ENCODE data around the gene TMEM176B.

Gene TMEM176B

DNA sequence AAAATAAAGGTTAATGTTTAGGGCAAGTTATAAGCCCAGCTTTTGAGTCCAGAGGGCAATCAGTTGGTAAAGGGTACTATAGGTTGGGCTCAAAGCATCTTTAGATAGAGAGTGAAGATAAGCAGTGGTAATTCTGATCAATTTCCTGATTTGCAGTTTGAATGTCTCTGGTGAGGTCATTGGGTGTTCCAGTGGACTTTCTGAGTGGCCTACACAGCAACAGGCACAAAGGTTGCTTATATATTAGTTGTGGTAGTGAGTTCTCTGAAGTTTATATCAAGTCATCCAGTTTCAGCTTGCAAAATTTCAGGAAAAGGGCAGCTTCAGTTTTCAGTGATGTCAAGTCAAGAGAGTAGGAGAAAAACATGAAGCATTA is 33.8 kb downstream of the TMEM176B start:
- Mint-ChIP-seq H3K4me1 (ENCODE audit: low read depth) (no peaks in the 10 kb centered on the region), H3K27ac (no peak overlapping the region), H3K4me3 (no peak overlapping the region), H3K9me3 (peaks cover 12% of the 10 kb centered on the region), H3K36me3 (ENCODE audit: low read depth) (peaks cover 65% of the 10 kb centered on the region), H3K27me3 (no peaks in the 10 kb centered on the region)
- intact Hi-C loops (cut with micrococcal nuclease), result no loop called here

DNA sequence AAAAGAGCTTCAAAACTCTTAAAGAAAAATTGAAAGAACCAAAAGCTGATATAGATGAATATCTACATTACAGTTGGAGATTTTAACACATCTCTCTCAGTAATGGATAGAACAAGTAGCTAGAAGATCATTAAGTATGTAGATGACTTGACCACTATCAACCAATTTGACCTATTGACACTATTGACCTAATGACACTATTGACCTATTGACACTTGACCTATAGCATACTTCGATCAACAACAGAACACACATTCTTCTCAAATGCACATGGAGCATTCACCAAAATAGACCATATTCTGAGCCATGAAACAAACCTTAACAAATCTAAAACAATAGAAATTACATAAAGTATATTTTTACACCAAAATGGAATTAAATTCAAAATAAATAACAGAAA is 40.7 kb downstream of the TMEM176B start:
- H3K4me3 Mint-ChIP-seq, result no peak overlapping the region
- peaks cover 24% of the 10 kb centered on the region for H3K36me3 Mint-ChIP-seq (ENCODE audit: low read depth)
- H3K27me3 Mint-ChIP-seq, result no peaks in the 10 kb centered on the region
- no peak overlapping the region for H3K27ac Mint-ChIP-seq
- intact Hi-C loops (cut with micrococcal nuclease), result no loop called here
- peaks cover 14% of the 10 kb centered on the region for H3K9me3 Mint-ChIP-seq
- peaks cover 13% of the 10 kb centered on the region for H3K4me1 Mint-ChIP-seq (ENCODE audit: low read depth)

DNA sequence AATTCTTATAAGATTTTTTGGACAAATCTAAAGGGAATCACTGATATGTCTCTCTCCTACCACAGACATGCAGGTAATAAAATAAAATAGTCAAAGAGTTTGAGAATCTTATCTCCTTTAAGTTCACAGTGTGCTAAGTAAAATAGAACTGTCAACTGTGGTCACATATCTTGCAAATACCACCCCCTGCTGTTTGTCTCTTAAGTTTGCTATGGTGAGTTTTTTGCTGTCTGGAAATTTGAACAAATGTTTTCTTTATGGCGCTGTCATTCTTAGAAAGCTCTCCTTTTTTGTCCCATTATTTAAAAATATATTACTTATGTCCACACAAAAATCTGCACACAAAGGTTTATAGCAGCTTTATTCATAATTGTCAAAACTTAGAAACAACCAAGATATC is 43.3 kb downstream of the TMEM176B start:
- Mint-ChIP-seq H3K27ac (no peak overlapping the region), H3K9me3 (peaks cover 8% of the 10 kb centered on the region), H3K4me3 (no peak overlapping the region), H3K4me1 (ENCODE audit: low read depth) (peaks cover 28% of the 10 kb centered on the region), H3K27me3 (peaks cover 2% of the 10 kb centered on the region), H3K36me3 (ENCODE audit: low read depth) (peaks cover 11% of the 10 kb centered on the region)
- intact Hi-C loops (cut with micrococcal nuclease), result loop anchor here (1.0 kb wide), 1 partner anchor 309 kb away; no protein-coding TSS in a partner anchor

GRCh38 chr7:150756166-150756565 is 44.0 kb downstream of the TMEM176B start:
- peaks cover 28% of the 10 kb centered on the region for H3K4me1 Mint-ChIP-seq (ENCODE audit: low read depth)
- H3K9me3 Mint-ChIP-seq, result peaks cover 1% of the 10 kb centered on the region
- H3K36me3 Mint-ChIP-seq (ENCODE audit: low read depth), result peaks cover 4% of the 10 kb centered on the region
- no peak overlapping the region for H3K27ac Mint-ChIP-seq
- intact Hi-C loops (cut with micrococcal nuclease), result no loop called here
- H3K27me3 Mint-ChIP-seq, result peaks cover 2% of the 10 kb centered on the region
- no peak overlapping the region for H3K4me3 Mint-ChIP-seq

DNA sequence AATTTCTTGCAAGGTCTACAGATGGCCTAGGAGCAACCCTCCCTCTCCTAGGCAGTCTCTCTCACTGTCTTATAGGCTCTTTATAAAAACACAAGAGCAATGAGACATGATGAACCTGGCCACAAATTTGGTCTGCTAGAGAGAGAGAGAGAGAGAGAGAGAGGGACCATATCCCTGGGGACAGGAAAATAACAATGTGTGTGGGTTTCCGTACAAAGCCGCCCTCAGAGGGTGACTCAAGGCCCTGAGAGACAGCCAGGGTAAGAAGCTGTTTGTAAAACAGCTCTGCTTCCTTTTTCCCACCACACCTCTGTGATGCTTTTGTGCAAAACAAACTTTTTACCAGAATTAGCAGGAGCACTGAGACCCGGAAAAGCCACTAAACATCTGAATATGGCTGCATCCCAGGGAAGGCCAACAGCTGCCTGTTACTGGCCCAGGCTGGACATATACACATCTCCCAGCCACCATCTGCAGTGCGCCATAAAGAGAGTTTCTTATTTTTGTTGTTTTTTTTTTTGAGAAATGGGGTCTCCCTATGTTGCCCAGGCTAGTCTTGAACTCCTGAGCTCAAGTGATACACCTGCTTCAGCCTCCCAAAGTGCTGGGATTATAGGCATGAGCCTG is 44.6 kb downstream of the TMEM176B start:
- intact Hi-C loops (cut with micrococcal nuclease), result no loop called here
- Mint-ChIP-seq H3K36me3 (ENCODE audit: low read depth) (no peaks in the 10 kb centered on the region), H3K4me1 (ENCODE audit: low read depth) (peaks cover 28% of the 10 kb centered on the region), H3K9me3 (no peaks in the 10 kb centered on the region), H3K27ac (no peak overlapping the region), H3K27me3 (peaks cover 2% of the 10 kb centered on the region), H3K4me3 (no peak overlapping the region)

- no peak overlapping the region for H3K4me3 Mint-ChIP-seq
- intact Hi-C loops (cut with micrococcal nuclease), result no loop called here
- H3K36me3 Mint-ChIP-seq (ENCODE audit: low read depth), result no peaks in the 10 kb centered on the region
- H3K4me1 Mint-ChIP-seq (ENCODE audit: low read depth), result peaks cover 28% of the 10 kb centered on the region
- peaks cover 2% of the 10 kb centered on the region for H3K27me3 Mint-ChIP-seq
- H3K9me3 Mint-ChIP-seq, result no peaks in the 10 kb centered on the region
- H3K27ac Mint-ChIP-seq, result no peak overlapping the region
Observed at GRCh38 chr7:150754951-150755350, 45.2 kb downstream of the TMEM176B start.

DNA sequence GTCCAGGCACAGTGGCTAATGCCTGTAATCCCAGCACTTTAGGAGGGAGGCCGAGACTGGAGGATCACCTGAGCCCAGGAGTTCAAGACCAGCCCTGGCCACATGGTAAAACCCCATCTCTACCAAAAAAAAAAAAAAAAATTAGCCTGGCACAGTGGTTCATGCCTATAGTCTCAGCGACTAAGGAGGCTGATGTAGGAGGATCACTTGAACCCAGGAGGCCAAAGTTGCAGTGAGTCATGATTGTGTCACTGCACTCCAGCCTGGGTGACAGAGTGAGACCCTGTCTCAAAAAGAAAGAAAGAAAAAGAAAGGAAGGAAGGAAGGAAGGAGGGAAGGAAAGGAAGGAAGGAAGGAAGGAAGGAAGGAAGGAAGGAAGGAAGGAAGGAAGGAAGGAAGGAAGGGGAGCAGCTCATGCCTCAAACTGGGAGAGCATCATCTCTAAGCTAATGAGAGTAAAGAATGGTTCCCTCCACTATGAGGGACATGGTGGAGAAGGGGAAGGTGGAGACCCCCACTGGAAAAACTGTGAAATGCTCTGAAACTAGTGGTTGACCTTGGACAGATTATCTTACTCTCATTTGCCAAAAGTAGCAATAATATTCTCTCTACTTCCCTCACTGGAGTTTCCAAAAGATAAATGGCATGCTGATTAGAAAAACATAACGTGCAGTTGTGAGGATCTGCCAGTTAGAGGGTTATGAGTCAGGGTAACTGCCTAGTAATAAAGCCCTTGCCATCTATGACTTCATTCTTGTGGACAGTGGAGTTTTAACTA is 46.1 kb downstream of the TMEM176B start:
- Mint-ChIP-seq H3K4me1 (ENCODE audit: low read depth) (peaks cover 28% of the 10 kb centered on the region), H3K4me3 (no peak overlapping the region), H3K9me3 (no peaks in the 10 kb centered on the region), H3K36me3 (ENCODE audit: low read depth) (no peaks in the 10 kb centered on the region), H3K27ac (peak overlapping the region; percentile 71), H3K27me3 (peaks cover 4% of the 10 kb centered on the region)
- intact Hi-C loops (cut with micrococcal nuclease), result no loop called here

DNA sequence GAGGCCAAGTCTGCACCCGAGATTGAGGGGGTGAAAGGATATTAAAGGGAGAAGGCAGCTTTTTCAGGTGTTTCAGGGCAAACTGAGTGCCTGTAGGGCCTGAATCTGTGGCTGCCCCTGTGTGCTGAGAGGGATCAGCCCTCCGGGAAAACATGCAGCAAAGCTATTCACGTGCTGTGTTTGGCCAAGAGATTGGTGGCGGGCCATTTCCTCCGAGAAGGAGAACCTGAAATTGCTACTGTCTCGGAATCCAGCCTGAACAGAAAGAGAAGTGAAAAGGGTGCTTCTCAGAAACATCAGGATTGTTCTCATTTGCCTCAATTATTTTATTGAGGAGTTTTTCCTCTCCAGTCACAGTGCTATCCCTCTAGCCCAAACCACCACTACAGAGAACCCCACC is 46.9 kb downstream of the TMEM176B start:
- Mint-ChIP-seq H3K27ac (peak overlapping the region; percentile 52), H3K4me3 (no peak overlapping the region)

DNA sequence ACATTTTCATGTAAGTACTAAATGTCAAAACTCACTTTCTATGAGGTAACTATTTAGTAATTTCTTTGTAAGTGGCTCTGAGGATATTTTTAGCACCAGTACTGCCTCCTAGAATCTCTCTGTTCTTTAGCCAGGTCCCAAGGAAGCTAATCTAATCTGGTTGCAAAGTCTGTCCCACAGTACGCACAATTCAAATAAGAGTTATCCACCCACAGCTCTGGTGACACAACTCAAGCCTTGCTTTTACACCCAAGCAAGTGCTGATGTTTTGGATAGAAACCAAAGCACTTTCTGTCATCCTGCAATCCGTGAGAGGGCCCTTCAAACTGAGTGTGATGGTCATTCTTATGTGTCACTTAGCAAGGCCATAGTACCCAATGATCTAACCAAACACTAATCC is 48.5 kb downstream of the TMEM176B start:
- Mint-ChIP-seq H3K27ac (no peak overlapping the region), H3K4me1 (ENCODE audit: low read depth) (peaks cover 28% of the 10 kb centered on the region), H3K27me3 (peaks cover 18% of the 10 kb centered on the region), H3K4me3 (no peak overlapping the region), H3K36me3 (ENCODE audit: low read depth) (no peaks in the 10 kb centered on the region), H3K9me3 (no peaks in the 10 kb centered on the region)
- intact Hi-C loops (cut with micrococcal nuclease), result no loop called here

More for the DNA sequence above, 46.9 kb downstream of the TMEM176B start:
- no peaks in the 10 kb centered on the region for H3K9me3 Mint-ChIP-seq
- intact Hi-C loops (cut with micrococcal nuclease), result no loop called here
- H3K36me3 Mint-ChIP-seq (ENCODE audit: low read depth), result no peaks in the 10 kb centered on the region
- H3K4me1 Mint-ChIP-seq (ENCODE audit: low read depth), result peaks cover 28% of the 10 kb centered on the region
- peaks cover 4% of the 10 kb centered on the region for H3K27me3 Mint-ChIP-seq

GRCh38 chr7:150748376-150748775 is 51.8 kb downstream of the TMEM176B start:
- peaks cover 17% of the 10 kb centered on the region for H3K36me3 Mint-ChIP-seq (ENCODE audit: low read depth)
- peaks cover 18% of the 10 kb centered on the region for H3K27me3 Mint-ChIP-seq
- no peak overlapping the region for H3K27ac Mint-ChIP-seq
- peaks cover 22% of the 10 kb centered on the region for H3K4me1 Mint-ChIP-seq (ENCODE audit: low read depth)
- H3K9me3 Mint-ChIP-seq, result no peaks in the 10 kb centered on the region
- intact Hi-C loops (cut with micrococcal nuclease), result no loop called here
- H3K4me3 Mint-ChIP-seq, result no peak overlapping the region

DNA sequence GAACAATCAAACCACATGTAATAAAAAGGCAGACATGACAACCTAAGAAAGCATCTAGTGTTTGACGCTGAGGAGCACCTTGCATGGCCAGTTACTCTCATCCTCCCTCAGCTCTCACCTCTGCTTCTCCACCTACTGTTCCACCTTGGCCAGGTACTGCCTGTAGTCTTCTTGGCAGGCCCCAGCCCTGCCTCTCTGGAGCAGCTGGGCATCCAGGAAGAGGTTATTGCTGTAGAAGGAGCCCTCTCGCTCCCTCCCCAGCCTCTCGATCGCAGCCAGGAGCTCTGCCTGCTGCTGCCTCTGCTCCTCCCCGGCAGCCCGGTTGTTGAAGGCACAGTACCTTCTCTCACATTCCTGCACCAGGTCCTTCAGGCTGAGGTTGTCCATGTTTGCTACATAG is 53.2 kb downstream of the TMEM176B start:
- peaks cover 32% of the 10 kb centered on the region for H3K36me3 Mint-ChIP-seq (ENCODE audit: low read depth)
- peaks cover 16% of the 10 kb centered on the region for H3K27me3 Mint-ChIP-seq
- no peak overlapping the region for H3K4me3 Mint-ChIP-seq
- H3K27ac Mint-ChIP-seq, result no peak overlapping the region
- intact Hi-C loops (cut with micrococcal nuclease), result no loop called here
- peaks cover 28% of the 10 kb centered on the region for H3K4me1 Mint-ChIP-seq (ENCODE audit: low read depth)
- H3K9me3 Mint-ChIP-seq, result no peaks in the 10 kb centered on the region

DNA sequence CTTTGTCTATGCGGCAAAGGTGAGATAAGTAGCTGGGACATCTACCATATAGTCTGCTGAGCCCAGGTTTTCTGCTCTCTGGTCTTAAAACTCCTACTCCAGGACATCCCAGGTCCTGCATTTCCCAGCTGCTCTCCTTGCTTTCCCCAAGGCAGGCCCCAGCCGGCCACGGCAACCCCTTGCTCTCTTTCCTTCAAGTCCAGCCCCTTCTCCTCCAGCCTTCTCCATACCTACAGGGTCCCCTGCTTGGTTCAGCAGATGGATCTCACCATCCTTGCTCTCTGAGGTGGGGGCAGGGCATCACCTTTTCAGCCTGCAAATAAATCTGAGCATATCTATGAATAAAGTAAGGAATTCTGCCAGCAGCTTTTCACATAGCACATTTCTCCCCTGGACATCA is 54.3 kb downstream of the TMEM176B start:
- Mint-ChIP-seq H3K4me3 (no peak overlapping the region), H3K27me3 (peaks cover 16% of the 10 kb centered on the region), H3K36me3 (ENCODE audit: low read depth) (peaks cover 42% of the 10 kb centered on the region), H3K4me1 (ENCODE audit: low read depth) (peaks cover 34% of the 10 kb centered on the region), H3K9me3 (no peaks in the 10 kb centered on the region), H3K27ac (no peak overlapping the region)
- intact Hi-C loops (cut with micrococcal nuclease), result no loop called here

DNA sequence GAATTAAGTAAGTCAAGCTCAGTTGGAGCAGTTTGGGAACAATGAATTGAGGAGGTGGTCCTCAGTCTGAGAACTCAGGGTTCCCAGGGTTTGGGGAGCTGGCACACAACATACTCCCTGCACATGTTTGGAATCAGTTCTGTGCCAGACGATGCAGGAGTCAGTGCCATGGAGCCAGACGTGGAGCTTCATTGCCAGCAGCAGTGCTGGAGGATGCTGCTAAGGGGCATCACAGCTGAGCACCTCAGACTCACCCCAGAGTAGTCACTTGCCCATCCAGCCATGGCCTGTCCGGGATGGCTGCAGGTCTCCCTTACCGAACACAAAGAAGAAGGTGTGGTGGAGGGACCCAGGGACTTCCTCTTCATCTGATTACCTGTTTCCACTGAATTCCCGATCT is 55.1 kb downstream of the TMEM176B start:
- Mint-ChIP-seq H3K36me3 (ENCODE audit: low read depth) (peaks cover 50% of the 10 kb centered on the region), H3K27me3 (peaks cover 16% of the 10 kb centered on the region), H3K4me1 (ENCODE audit: low read depth) (peaks cover 38% of the 10 kb centered on the region), H3K4me3 (no peak overlapping the region), H3K9me3 (no peaks in the 10 kb centered on the region), H3K27ac (no peak overlapping the region)
- intact Hi-C loops (cut with micrococcal nuclease), result no loop called here

GRCh38 chr7:150744041-150744656 is 56.0 kb downstream of the TMEM176B start:
- no peak overlapping the region for H3K27ac Mint-ChIP-seq
- no peaks in the 10 kb centered on the region for H3K9me3 Mint-ChIP-seq
- intact Hi-C loops (cut with micrococcal nuclease), result no loop called here
- H3K4me1 Mint-ChIP-seq (ENCODE audit: low read depth), result peaks cover 46% of the 10 kb centered on the region
- peaks cover 15% of the 10 kb centered on the region for H3K27me3 Mint-ChIP-seq
- H3K4me3 Mint-ChIP-seq, result no peak overlapping the region
- peaks cover 58% of the 10 kb centered on the region for H3K36me3 Mint-ChIP-seq (ENCODE audit: low read depth)

Measured in dendritic cell treated with granulocyte-macrophage colony-stimulating factor and Interleukin-4, amounts not matched to agents 40 ng/mL and 50 ng/mL, for 4 days (primary cell).